HUDEP-2 (cell line): Measurements from ENCODE around the gene CHRM3.

ENCODE experiments used
- DNase-seq, 76 experiments: peaks; one replicate each; lab custom pipeline; 2025; ENCODE audit not compliant: unreplicated experiment in 76 of 76; lab: John Stamatoyannopoulos, UW

The CHRM3 gene

GRCh38 chr1:239394107-239394506, 7.7 kb downstream of the CHRM3 start:
- no peak for DNase-seq

GRCh38 chr1:239413916-239414315, 27.5 kb downstream of the CHRM3 start:
- DNase-seq, result no peak

GRCh38 chr1:239417221-239417620, 30.9 kb downstream of the CHRM3 start:
- DNase-seq, result no peak

GRCh38 chr1:239417986-239418640, 31.7 kb downstream of the CHRM3 start:
- no peak for DNase-seq

GRCh38 chr1:239418681-239419080, 32.3 kb downstream of the CHRM3 start:
- DNase-seq, result no peak

GRCh38 chr1:239421811-239422210, 35.4 kb downstream of the CHRM3 start:
- no peak for DNase-seq

GRCh38 chr1:239422818-239423217, 36.5 kb downstream of the CHRM3 start:
- DNase-seq, result no peak

- DNase-seq, result no peak
Measured at GRCh38 chr1:239426821-239427475, 40.6 kb downstream of the CHRM3 start.

GRCh38 chr1:239427712-239428111, 41.3 kb downstream of the CHRM3 start:
- DNase-seq, result no peak

- DNase-seq, result no peak
Measured at GRCh38 chr1:239428120-239428710, 41.8 kb downstream of the CHRM3 start.

- no peak for DNase-seq
Measured at GRCh38 chr1:239429163-239429562, 42.8 kb downstream of the CHRM3 start.

GRCh38 chr1:239432255-239432654, 45.9 kb downstream of the CHRM3 start:
- DNase-seq, result no peak

- no peak for DNase-seq
Measured at GRCh38 chr1:239434181-239434580, 47.8 kb downstream of the CHRM3 start.
